SW480 (cell line): Measurements from ENCODE around the gene OXT.
A peak's percentile ranks its signal among the peaks of the same experiment; 100 is the strongest.
"Not testable (repeated sequence)": the region's sequence is repeated elsewhere in the genome, so short reads cannot be mapped to it uniquely, and the experiment has no call there.

Experiments
- DNase-seq: peaks from one replicate; pipeline ENCODE4 v3.0.0-alpha.2; 2016; ENCODE audit warnings: low spot score

Gene OXT

GRCh38 chr20:3071610-3072529, at the start of gene OXT:
OXT (plus strand) TSS chr20:3071620; CDS start chr20:3071656, 36 bp downstream.
- DNase-seq = no peak

- DNase-seq = no peak
Observed at GRCh38 chr20:3021777-3022176, 49.6 kb upstream of the OXT start.

GRCh38 chr20:3022559-3023490, 48.6 kb upstream of the OXT start:
- not testable (repeated sequence) for DNase-seq

GRCh38 chr20:3027987-3028386, 43.4 kb upstream of the OXT start:
- no peak for DNase-seq

GRCh38 chr20:3031524-3032147, 39.8 kb upstream of the OXT start:
- no peak for DNase-seq

GRCh38 chr20:3032624-3033023, 38.8 kb upstream of the OXT start:
- DNase-seq = no peak

GRCh38 chr20:3037654-3038053, 33.8 kb upstream of the OXT start:
- no peak for DNase-seq

- DNase-seq = no peak
Observed at GRCh38 chr20:3038454-3038853, 33.0 kb upstream of the OXT start.

GRCh38 chr20:3039426-3039825, 32.0 kb upstream of the OXT start:
- DNase-seq = no peak

GRCh38 chr20:3040086-3040485, 31.3 kb upstream of the OXT start:
- DNase-seq = no peak

GRCh38 chr20:3041854-3042409, 29.5 kb upstream of the OXT start:
- no peak for DNase-seq

- no peak for DNase-seq
Observed at GRCh38 chr20:3042625-3043024, 28.8 kb upstream of the OXT start.

GRCh38 chr20:3043322-3043721, 28.1 kb upstream of the OXT start, which contains the start of gene GNRH2:
GNRH2 (plus strand) TSS chr20:3043622; CDS start chr20:3044415, 793 bp downstream.
- DNase-seq = no peak

GRCh38 chr20:3044336-3044965, 27.0 kb upstream of the OXT start:
- no peak for DNase-seq

GRCh38 chr20:3045042-3045815, 26.2 kb upstream of the OXT start:
- peak; percentile 70 for DNase-seq

- DNase-seq = peak; percentile 88
Observed at GRCh38 chr20:3045816-3046676, 25.4 kb upstream of the OXT start, which contains the start of gene MRPS26. MRPS26 (plus strand) TSS chr20:3046052; CDS start chr20:3046069, 17 bp downstream.

GRCh38 chr20:3046677-3047462, 24.6 kb upstream of the OXT start:
- peak; percentile 56 for DNase-seq
